ENCODE results near the gene STXBP6.

Gene STXBP6

DNA sequence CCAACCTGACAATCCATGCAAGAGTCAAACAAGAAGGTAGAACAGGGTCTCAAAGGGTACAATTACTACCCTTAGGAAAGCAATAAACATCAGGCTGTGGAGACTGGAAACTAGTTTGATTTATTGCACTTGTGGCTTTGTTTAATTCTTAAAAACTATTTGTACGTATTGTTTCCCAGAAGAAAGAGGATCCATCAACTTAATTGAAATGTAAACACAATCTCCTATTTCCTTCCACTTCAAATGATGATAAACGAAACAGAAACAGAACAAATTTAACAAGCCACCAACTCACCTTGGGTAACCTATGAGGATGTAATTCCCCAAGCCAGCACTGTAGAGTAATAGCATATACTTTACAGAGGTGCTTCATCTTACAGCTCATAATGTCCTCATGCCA lies 8.0 kb downstream of the STXBP6 start:
- Histone ChIP-seq H3K4me3 (ENCODE audit: insufficient read depth, low read depth, low read length, poor library complexity, severe bottlenecking) (no peak overlapping the region), H3K9me3 (ENCODE audit: control insufficient read depth, low read length) (no peaks in the 10 kb centered on the region), H3K27ac (ENCODE audit: insufficient read depth, low read length, poor library complexity, severe bottlenecking) (no peak overlapping the region), H3K27me3 (replicated peaks; ENCODE audit: control insufficient read depth, insufficient read depth, low read length, poor library complexity, severe bottlenecking) (no peaks in the 10 kb centered on the region), H3K4me1 (ENCODE audit: control insufficient read depth, insufficient read depth, low read length, poor library complexity, severe bottlenecking) (no peaks in the 10 kb centered on the region), H3K36me3 (ENCODE audit: control insufficient read depth, insufficient read depth, low read length) (no peaks in the 10 kb centered on the region)
- DNase-seq = no peak

DNA sequence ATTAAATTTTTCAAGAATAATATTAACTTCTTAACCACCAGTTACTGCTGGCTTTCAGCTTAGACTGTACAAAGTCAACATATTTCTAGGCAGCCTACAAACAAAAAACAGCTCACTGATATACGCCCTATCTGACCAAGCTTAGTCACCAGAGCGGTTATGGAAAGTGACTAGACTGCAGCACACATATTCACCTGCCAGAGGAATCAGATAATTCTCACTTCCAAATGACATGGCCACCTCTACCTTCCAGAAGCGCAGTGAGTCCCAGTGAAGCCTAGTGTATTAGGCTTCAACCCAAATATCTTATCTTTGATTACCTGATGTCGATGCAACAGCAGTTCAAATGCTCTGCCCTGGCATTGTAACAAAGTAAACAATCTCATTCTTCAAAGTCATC lies 8.5 kb downstream of the STXBP6 start:
- Histone ChIP-seq H3K27me3 (replicated peaks; ENCODE audit: control insufficient read depth, insufficient read depth, low read length, poor library complexity, severe bottlenecking) (no peaks in the 10 kb centered on the region), H3K4me3 (ENCODE audit: insufficient read depth, low read depth, low read length, poor library complexity, severe bottlenecking) (no peak overlapping the region), H3K27ac (ENCODE audit: insufficient read depth, low read length, poor library complexity, severe bottlenecking) (no peak overlapping the region), H3K36me3 (ENCODE audit: control insufficient read depth, insufficient read depth, low read length) (no peaks in the 10 kb centered on the region), H3K4me1 (ENCODE audit: control insufficient read depth, insufficient read depth, low read length, poor library complexity, severe bottlenecking) (no peaks in the 10 kb centered on the region), H3K9me3 (ENCODE audit: control insufficient read depth, low read length) (no peaks in the 10 kb centered on the region)
- no peak for DNase-seq

DNA sequence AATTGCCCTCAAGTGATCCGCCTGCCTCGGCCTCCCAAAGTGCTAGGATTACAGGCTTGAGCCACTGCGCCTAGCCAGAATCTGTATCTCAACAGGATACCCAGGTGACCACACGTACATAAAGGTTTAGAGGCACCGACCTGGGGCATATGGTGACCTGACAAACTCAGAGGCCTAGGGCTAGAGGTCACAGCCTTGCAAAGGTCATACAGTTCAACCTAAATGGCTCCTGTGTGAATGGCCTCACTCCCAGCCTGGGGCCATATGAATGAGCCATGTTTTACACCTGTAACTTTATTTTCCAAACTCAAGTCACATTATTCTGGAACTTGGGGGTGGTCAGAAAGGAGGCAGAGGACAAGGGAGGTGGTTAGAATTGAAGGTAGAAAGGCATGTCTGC lies 10.0 kb downstream of the STXBP6 start:
- H3K4me3 ChIP-seq (ENCODE audit: insufficient read depth, low read depth, low read length, poor library complexity, severe bottlenecking) = no peak overlapping the region
- H3K36me3 ChIP-seq (ENCODE audit: control insufficient read depth, insufficient read depth, low read length) = no peaks in the 10 kb centered on the region
- no peaks in the 10 kb centered on the region for H3K9me3 ChIP-seq (ENCODE audit: control insufficient read depth, low read length)
- no peak overlapping the region for H3K27ac ChIP-seq (ENCODE audit: insufficient read depth, low read length, poor library complexity, severe bottlenecking)
- no peaks in the 10 kb centered on the region for H3K4me1 ChIP-seq (ENCODE audit: control insufficient read depth, insufficient read depth, low read length, poor library complexity, severe bottlenecking)
- H3K27me3 ChIP-seq (replicated peaks; ENCODE audit: control insufficient read depth, insufficient read depth, low read length, poor library complexity, severe bottlenecking) = no peaks in the 10 kb centered on the region
- DNase-seq = no peak

DNA sequence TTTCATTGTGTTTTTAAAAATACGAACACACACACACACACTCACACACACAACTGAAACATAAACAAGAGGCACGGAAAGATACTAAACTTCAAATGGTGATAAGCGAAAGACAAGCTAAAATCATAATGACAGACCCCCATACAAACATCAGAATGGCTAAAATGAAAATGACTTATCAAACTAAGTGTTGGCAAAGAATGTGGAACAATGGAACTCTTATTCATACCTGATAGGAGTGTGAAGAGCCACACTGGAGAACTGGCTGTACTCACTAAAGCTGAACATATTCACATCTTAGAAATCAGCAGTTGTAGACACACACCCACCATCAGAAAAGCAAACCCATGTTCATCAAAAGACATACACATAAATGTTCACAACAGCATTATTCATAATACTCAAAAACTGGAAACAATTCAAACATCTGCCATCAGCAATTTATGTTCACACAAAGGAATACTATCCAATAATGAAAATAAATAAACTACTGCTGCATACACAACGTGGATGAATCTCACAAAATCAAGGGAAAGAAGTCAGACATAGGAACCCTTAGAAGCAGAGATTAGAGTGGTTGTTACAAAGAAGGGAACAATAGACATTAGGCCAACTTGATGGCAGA lies 11.8 kb downstream of the STXBP6 start:
- Histone ChIP-seq H3K4me3 (ENCODE audit: insufficient read depth, low read depth, low read length, poor library complexity, severe bottlenecking) (no peak overlapping the region), H3K27ac (ENCODE audit: insufficient read depth, low read length, poor library complexity, severe bottlenecking) (no peak overlapping the region), H3K27me3 (replicated peaks; ENCODE audit: control insufficient read depth, insufficient read depth, low read length, poor library complexity, severe bottlenecking) (no peaks in the 10 kb centered on the region), H3K4me1 (ENCODE audit: control insufficient read depth, insufficient read depth, low read length, poor library complexity, severe bottlenecking) (no peaks in the 10 kb centered on the region), H3K36me3 (ENCODE audit: control insufficient read depth, insufficient read depth, low read length) (no peaks in the 10 kb centered on the region), H3K9me3 (ENCODE audit: control insufficient read depth, low read length) (no peaks in the 10 kb centered on the region)
- no peak for DNase-seq

DNA sequence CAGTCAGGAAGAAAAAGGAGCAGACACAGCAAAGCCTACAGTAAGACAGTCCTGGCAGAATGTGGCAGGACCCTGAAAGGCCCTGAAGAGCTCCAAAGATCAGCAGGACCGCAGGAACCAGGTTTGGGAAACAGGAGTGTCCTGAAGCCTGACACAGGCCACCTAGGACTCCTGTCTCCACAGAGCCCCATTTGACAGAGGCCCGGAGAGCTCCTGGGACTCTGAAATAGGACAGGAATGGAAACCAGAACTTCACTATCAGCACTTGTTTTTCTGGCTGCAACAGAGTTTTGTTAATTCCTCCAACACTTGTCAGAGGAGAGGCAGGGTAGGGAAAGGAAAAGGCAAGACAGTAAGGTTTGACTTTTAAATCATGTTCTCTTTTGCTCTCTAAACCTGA lies 12.9 kb downstream of the STXBP6 start:
- Histone ChIP-seq H3K27ac (ENCODE audit: insufficient read depth, low read length, poor library complexity, severe bottlenecking) (no peak overlapping the region), H3K4me3 (ENCODE audit: insufficient read depth, low read depth, low read length, poor library complexity, severe bottlenecking) (no peak overlapping the region), H3K27me3 (replicated peaks; ENCODE audit: control insufficient read depth, insufficient read depth, low read length, poor library complexity, severe bottlenecking) (no peaks in the 10 kb centered on the region), H3K9me3 (ENCODE audit: control insufficient read depth, low read length) (no peaks in the 10 kb centered on the region), H3K4me1 (ENCODE audit: control insufficient read depth, insufficient read depth, low read length, poor library complexity, severe bottlenecking) (no peaks in the 10 kb centered on the region), H3K36me3 (ENCODE audit: control insufficient read depth, insufficient read depth, low read length) (no peaks in the 10 kb centered on the region)
- DNase-seq = no peak

DNA sequence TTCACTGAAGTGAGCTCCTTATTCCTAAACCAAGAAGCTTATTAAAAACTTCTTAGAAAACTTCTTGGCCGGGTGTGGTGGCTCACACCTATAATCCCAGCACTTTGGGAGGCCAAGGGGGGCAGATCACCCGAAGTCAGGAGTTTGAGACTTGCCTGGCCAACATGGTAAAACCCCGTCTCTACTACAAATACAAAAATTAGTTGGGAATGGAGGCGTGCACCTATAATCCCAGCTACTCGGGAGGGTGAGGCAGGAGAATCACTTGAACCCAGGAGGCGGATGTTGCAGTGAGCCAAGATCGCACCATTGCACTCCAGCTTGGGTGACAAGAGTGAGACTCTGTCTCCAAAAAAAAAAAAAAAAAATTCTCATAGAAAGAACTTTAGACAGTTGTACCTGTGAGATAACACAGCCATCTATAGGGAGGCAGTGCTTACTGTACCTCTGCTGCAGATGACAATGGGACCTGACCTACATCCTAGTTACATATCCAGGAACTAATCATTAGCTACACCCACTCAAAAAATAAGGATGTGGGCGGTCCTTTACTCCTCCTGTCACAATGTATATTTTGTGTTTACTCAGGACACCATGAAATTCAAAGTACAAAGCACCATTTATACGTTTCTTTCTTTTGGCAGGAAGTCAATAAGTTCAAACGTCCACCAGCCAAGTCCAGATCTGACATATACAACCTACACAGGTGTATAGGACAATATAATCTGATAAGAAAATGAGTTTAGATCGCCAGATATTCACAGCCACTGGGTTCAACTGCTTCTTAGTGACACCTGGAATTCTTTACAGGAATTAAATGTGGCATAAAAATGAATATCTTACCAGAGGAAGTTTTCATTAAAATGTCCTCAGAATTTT lies 14.9 kb downstream of the STXBP6 start:
- no peaks in the 10 kb centered on the region for H3K36me3 ChIP-seq (ENCODE audit: control insufficient read depth, insufficient read depth, low read length)
- H3K27ac ChIP-seq (ENCODE audit: insufficient read depth, low read length, poor library complexity, severe bottlenecking) = no peak overlapping the region
- DNase-seq = no peak
- no peaks in the 10 kb centered on the region for H3K4me1 ChIP-seq (ENCODE audit: control insufficient read depth, insufficient read depth, low read length, poor library complexity, severe bottlenecking)
- no peaks in the 10 kb centered on the region for H3K27me3 ChIP-seq (replicated peaks; ENCODE audit: control insufficient read depth, insufficient read depth, low read length, poor library complexity, severe bottlenecking)
- H3K4me3 ChIP-seq (ENCODE audit: insufficient read depth, low read depth, low read length, poor library complexity, severe bottlenecking) = no peak overlapping the region
- no peaks in the 10 kb centered on the region for H3K9me3 ChIP-seq (ENCODE audit: control insufficient read depth, low read length)

DNA sequence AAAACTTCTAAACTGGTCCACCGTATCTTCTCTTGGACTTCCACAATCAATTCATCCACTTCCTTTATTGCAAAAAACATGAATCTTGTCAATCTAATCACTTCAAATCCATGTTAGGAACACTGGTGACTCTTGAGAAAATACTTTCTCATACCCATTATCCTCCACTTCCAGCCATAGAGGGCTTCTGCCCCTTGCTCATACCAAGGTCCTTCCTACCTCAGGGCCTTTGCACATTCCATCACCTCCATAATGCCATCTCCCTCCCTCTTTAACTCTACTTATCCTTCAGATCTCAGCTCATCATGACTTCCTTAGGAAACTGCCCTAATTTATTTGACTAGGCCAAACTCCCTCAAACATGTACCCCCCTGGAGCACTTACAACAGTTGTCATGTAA lies 16.6 kb downstream of the STXBP6 start:
- Histone ChIP-seq H3K27me3 (replicated peaks; ENCODE audit: control insufficient read depth, insufficient read depth, low read length, poor library complexity, severe bottlenecking) (no peaks in the 10 kb centered on the region), H3K27ac (ENCODE audit: insufficient read depth, low read length, poor library complexity, severe bottlenecking) (no peak overlapping the region), H3K4me3 (ENCODE audit: insufficient read depth, low read depth, low read length, poor library complexity, severe bottlenecking) (no peak overlapping the region), H3K4me1 (ENCODE audit: control insufficient read depth, insufficient read depth, low read length, poor library complexity, severe bottlenecking) (no peaks in the 10 kb centered on the region), H3K9me3 (ENCODE audit: control insufficient read depth, low read length) (no peaks in the 10 kb centered on the region), H3K36me3 (ENCODE audit: control insufficient read depth, insufficient read depth, low read length) (no peaks in the 10 kb centered on the region)
- no peak for DNase-seq

DNA sequence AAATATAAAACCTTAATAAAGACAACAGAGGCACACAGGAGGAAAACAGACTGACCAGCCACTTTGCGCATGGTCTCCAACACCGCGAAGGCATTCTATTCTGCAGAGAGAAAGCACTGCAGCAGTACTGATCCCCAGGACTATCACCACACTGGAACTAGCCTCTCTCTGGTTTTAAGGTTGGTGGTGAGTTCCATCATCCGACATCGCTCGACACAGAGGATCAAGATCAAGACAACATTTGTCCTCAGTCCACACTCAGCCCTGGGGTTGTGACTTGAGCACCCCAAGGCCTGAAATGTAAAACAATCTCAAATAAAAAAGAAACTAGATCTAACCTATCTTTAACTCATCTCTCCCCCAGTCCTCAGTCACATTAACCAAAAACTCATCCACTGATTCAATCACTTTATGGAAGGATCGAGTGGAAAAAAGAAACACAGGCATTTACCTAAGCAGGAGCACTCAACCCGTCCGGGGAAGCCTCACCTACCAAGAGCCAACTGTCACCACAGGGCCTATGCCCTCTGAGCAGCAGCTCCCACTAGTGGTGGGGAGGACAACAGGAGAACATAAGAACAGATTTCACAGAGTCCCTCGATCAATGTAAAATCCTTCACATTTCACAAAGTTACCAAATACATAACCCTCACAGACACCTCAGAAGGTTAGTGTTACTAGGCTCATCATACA lies 17.7 kb downstream of the STXBP6 start:
- no peaks in the 10 kb centered on the region for H3K9me3 ChIP-seq (ENCODE audit: control insufficient read depth, low read length)
- H3K4me1 ChIP-seq (ENCODE audit: control insufficient read depth, insufficient read depth, low read length, poor library complexity, severe bottlenecking) = no peaks in the 10 kb centered on the region
- H3K36me3 ChIP-seq (ENCODE audit: control insufficient read depth, insufficient read depth, low read length) = no peaks in the 10 kb centered on the region
- H3K27ac ChIP-seq (ENCODE audit: insufficient read depth, low read length, poor library complexity, severe bottlenecking) = no peak overlapping the region
- H3K4me3 ChIP-seq (ENCODE audit: insufficient read depth, low read depth, low read length, poor library complexity, severe bottlenecking) = no peak overlapping the region
- no peaks in the 10 kb centered on the region for H3K27me3 ChIP-seq (replicated peaks; ENCODE audit: control insufficient read depth, insufficient read depth, low read length, poor library complexity, severe bottlenecking)
- DNase-seq = no peak

DNA sequence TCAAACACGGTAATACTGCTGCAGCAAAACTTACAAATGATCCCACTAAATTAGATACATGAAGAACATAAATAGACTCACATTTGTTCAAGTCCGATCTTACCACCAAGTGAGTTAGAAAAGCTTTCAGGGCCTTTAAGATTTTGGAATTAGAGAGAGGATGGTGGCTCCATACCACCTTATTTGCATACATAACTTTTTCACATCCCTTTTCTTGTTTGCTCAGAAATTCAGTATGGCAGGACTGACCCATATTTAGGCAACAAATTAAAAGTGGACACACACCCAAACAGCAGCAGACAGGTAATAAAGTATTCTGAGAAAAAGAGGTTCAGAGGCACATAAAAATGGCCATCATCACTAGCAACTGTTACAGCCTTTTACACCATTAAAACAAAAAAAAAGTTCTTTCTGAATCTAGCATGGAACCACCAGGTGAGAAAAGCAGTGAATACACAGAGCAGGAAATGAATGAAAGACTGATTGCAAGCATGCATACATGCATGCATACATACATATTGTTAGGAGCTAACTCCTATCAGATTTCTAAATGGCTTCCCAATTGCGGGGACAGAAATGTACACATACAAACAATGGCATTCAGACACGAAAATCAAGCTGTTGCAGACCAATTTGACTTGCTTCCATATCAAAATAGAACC lies 23.3 kb downstream of the STXBP6 start:
- no peak overlapping the region for H3K27ac ChIP-seq (ENCODE audit: insufficient read depth, low read length, poor library complexity, severe bottlenecking)
- H3K27me3 ChIP-seq (replicated peaks; ENCODE audit: control insufficient read depth, insufficient read depth, low read length, poor library complexity, severe bottlenecking) = no peaks in the 10 kb centered on the region
- H3K4me1 ChIP-seq (ENCODE audit: control insufficient read depth, insufficient read depth, low read length, poor library complexity, severe bottlenecking) = no peaks in the 10 kb centered on the region
- no peaks in the 10 kb centered on the region for H3K36me3 ChIP-seq (ENCODE audit: control insufficient read depth, insufficient read depth, low read length)
- H3K9me3 ChIP-seq (ENCODE audit: control insufficient read depth, low read length) = no peaks in the 10 kb centered on the region
- DNase-seq = no peak
- H3K4me3 ChIP-seq (ENCODE audit: insufficient read depth, low read depth, low read length, poor library complexity, severe bottlenecking) = no peak overlapping the region

Measured in effector memory CD4-positive, alpha-beta T cell (primary cell).